HG03342 (cell line): Measurements from ENCODE around the gene TMPRSS13.

ENCODE experiments used
- ATAC-seq: cut with Tn5 transposase; IDR thresholded peaks from one replicate; pipeline ENCODE4 v1.9.1; 2021; ENCODE audit warnings: mild to moderate bottlenecking, moderate library complexity; ENCODE audit not compliant: unreplicated experiment

The TMPRSS13 gene

DNA sequence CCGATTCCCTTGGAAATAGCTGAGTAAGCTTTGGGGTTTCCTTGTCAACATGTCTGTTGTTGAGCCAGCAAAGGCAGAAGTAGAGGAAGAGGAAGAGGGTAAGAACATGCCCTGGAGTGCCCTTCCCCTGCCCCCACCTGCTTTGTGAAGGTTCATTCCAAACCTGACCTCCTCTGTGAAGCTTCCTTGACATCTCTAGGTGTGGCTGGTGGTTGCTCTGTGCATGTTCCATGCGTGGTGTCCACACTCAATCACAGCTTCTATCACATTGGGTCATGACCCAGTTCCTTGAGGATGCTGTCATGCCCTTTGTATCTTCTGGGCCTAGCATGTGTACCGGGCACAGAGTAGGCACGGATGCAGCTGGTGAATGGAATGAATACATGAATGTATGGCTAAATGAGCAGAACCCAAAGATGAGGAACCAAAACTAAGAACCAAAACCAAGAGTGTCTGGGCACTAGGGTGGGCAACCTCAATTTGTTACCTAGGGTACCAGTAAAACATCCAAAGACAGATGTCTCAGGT is 29.0 kb downstream of the TMPRSS13 start:
- peak; percentile 58 for ATAC-seq

- no peak for ATAC-seq
Measured at GRCh38 chr11:117898059-117898458, 31.1 kb downstream of the TMPRSS13 start.

GRCh38 chr11:117892651-117893050 is 36.6 kb downstream of the TMPRSS13 start:
- no peak for ATAC-seq

GRCh38 chr11:117891362-117891761 is 37.8 kb downstream of the TMPRSS13 start:
- ATAC-seq: no peak

- ATAC-seq: no peak
Measured at GRCh38 chr11:117888139-117888566, 41.0 kb downstream of the TMPRSS13 start.

DNA sequence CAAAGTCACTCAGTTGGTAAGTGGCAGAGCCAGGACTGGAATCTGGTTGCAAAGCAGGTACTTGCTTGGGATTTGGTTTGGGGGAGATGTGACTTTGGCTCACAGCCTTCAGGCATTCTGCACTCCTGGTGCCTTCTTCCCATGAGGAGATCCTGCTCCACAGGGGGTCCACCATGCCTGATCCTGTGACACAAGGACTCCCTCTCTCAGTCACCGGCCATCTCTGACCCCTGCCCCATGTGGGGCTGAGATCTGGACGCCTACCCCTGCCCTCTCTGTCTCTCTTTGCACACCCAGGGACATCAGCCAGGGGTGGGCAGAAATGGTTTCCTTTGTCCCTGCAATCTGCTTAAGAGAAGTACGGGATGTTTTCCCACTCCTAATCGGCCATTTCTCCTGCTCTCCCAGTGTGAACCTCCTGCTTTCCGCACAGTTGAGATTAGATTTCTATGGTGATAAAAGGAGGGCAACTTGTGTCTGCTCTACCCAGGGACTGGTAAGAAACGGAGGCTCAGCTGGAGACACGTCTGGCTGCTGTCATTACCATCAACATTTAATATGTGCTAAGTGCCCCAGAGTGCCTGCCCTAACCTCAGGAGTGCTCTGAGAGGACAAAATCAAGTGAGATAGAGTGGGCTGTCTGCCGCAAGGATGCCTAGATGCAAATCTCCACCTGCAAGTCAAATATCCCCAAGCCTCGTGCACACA is 41.6 kb downstream of the TMPRSS13 start:
- ATAC-seq: no peak

GRCh38 chr11:117885777-117886176 is 43.4 kb downstream of the TMPRSS13 start:
- ATAC-seq: no peak

- ATAC-seq: no peak
Measured at GRCh38 chr11:117884994-117885393, 44.2 kb downstream of the TMPRSS13 start.

- ATAC-seq: no peak
Measured at GRCh38 chr11:117883063-117883462, 46.1 kb downstream of the TMPRSS13 start.

GRCh38 chr11:117882311-117882905 is 46.8 kb downstream of the TMPRSS13 start:
- ATAC-seq: no peak

GRCh38 chr11:117881217-117881616 is 48.0 kb downstream of the TMPRSS13 start:
- no peak for ATAC-seq

GRCh38 chr11:117879516-117880480 is 49.4 kb downstream of the TMPRSS13 start:
- no peak for ATAC-seq

DNA sequence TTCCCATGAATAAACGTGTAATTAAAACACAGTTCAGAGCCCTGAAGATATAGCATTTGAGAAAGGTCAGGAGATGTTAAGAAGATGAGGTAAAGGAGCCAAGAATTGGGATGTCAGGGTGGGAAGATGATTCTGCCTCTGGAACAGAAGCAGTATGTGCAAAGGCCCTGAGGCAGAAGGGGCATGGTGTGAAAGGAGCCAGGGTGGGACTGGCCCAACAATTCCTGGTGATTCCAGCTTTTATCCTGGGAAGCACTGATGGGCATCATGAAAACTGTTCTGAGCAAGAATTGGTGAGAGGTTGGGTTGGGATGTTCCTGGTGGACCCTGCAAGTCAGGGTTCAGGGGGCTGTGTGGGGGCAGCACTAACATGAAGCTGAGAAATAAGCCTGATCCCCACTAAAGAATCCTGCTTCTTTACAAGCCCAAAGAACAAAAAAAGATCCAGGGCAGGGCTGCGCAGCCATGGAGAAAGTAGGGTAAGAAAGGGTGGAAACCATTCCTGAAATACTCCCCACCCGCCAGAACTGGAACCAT is 50.2 kb downstream of the TMPRSS13 start:
- ATAC-seq: no peak

GRCh38 chr11:117878314-117878938 is 50.8 kb downstream of the TMPRSS13 start:
- no peak for ATAC-seq

DNA sequence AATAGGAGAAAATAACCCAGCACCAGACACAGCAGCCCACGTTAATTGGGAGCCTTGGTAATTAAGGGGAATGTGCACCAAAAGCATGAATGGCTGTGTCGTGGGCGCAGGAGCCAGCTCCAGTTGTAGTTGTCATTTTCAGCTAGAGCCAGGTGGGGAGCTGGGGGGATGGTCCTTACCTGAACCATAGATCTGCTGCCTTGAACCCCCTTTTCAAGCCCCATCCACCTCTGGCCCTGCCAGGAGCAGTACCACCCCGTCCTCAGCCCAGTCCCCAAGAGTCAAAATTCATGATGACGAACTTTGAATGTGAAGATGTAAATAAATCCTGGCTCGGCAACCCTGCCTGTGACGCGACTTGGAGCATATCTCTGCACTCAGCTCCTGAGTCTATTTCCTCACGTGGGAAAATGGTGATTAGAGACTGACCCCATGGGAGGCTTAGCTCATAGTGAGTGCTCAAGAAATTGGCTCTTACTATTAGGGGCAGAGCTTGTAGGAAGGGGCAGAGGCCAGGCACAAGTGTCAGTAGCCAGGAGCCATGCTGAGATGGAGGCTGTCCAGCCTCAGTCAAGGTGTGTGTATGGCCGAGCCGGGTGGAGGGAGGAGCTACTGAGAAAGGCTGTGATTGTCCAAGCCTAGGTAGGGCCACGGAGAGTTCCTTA is 52.0 kb downstream of the TMPRSS13 start:
- no peak for ATAC-seq

DNA sequence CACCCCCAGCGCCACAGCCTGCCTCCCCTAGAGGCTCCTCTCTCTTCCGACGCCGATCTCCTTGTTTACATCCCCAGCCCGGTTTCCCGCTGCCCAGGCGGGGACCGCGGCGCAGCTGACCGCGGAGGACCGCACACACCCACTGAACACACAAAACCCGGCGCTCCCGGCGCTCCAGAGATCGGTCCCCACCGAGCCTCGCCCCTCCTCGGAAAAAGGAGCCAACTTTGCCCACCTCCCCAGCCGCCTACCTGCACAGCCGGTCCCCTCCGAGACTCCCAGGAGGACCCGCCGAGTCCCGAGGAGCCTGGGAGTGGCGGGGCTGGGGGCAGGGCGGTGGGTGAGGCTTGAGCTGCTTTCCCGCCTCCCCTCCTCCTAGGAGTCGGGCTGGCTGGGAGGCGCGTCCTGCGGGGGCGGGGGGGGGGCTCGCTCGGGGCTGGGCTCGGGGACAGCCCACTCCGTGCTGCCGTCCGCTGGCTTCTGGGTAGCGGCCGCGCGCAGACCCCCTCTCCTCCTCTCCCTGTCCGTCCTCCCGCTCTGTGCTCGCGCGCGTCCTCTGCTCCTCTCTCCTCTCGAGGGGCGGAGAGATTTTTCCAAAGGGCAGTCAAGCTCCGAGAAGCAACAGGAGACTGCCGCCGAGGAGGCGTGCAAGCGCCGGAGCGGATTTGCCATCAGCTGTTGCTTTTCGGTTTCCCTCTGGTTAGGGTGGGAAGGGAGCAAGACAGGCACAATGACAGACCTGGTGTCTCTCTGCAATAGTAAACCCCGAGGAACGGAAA is 52.7 kb downstream of the TMPRSS13 start, which contains the start of gene FXYD6:
Gene FXYD6 (minus strand): TSS at position 318 of the 779 bp plus-strand sequence. CDS start 33,882 bp downstream, outside the sequence.
- no peak for ATAC-seq

DNA sequence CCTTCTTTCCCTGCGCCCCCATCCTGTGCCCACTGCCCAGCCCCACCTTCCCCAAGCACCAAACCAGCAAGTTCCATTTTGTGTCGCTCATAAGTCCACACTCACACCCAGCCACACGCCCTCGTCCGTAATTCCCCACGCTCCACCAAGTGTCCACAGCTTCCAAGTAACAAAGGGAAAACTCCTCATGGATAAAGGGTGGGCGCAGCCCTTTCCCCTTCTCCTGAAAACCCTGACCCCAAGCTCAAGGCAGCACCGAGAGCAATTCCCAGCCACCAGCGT is 53.2 kb downstream of the TMPRSS13 start:
- ATAC-seq: no peak

GRCh38 chr11:117875382-117876058 is 53.7 kb downstream of the TMPRSS13 start:
- ATAC-seq: no peak

GRCh38 chr11:117874910-117875381 is 54.3 kb downstream of the TMPRSS13 start:
- no peak for ATAC-seq
